DOHH2 (cell line): ENCODE data around the gene ADCY4.
"Not testable (repeated sequence)": the region's sequence is repeated elsewhere in the genome, so short reads cannot be mapped to it uniquely, and the experiment has no call there.

Source experiments
- H3F3A ChIP-seq: fragments of 200-600 bp; sonication (generic), shearing (Covaris generic); 2 replicates; pipeline ENCODE4 v1.6.0; 2016; ENCODE audit warnings: antibody characterized with exemption, mild to moderate bottlenecking; ENCODE audit not compliant: control insufficient read depth, insufficient read depth
- H3K27ac ChIP-seq: fragments of 200-600 bp; sonication (generic); 2 replicates; pipeline ENCODE4 v1.5.1; 2014; ENCODE audit warnings: low read depth, mild to moderate bottlenecking, low read length, moderate library complexity
- H3K27me3 ChIP-seq: fragments of 200-600 bp; sonication (generic); 2 replicates; pipeline ENCODE4 v1.6.1; 2014; ENCODE audit warnings: mild to moderate bottlenecking, low read length, mixed read lengths; ENCODE audit not compliant: control insufficient read depth
- H3K36me3 ChIP-seq: fragments of 200-600 bp; sonication (generic); 2 replicates; pipeline ENCODE4 v1.6.1; 2014; ENCODE audit warnings: mild to moderate bottlenecking, low read length, moderate library complexity, mixed read lengths; ENCODE audit not compliant: control insufficient read depth
- H3K4me1 ChIP-seq: fragments of 200-600 bp; sonication (generic); 2 replicates; pipeline ENCODE4 v1.6.1; 2014; ENCODE audit warnings: mild to moderate bottlenecking, low read length, mixed read lengths; ENCODE audit not compliant: control insufficient read depth
- H3K4me2 ChIP-seq: fragments of 200-600 bp; sonication (generic); 2 replicates; pipeline ENCODE4 v1.6.0; 2014; ENCODE audit warnings: mild to moderate bottlenecking, low read length, moderate library complexity
- H3K4me3 ChIP-seq: fragments of 200-600 bp; sonication (generic); 2 replicates; pipeline ENCODE4 v1.5.1; 2014; ENCODE audit warnings: mild to moderate bottlenecking, low read length, mixed read lengths
- H3K79me2 ChIP-seq: fragments of 200-600 bp; sonication (generic); 2 replicates; pipeline ENCODE4 v1.6.1; 2014; ENCODE audit warnings: mild to moderate bottlenecking, low read length, mixed read lengths; ENCODE audit not compliant: control insufficient read depth
- H3K9me2 ChIP-seq: fragments of 200-600 bp; sonication (generic); replicated peaks from 2 replicates; pipeline ENCODE4 v1.6.1; 2014; ENCODE audit warnings: mild to moderate bottlenecking, low read length, mixed read lengths; ENCODE audit not compliant: control insufficient read depth
- H3K9me3 ChIP-seq: fragments of 200-600 bp; sonication (generic); 2 replicates; pipeline ENCODE4 v1.6.1; 2014; ENCODE audit warnings: antibody characterized with exemption, low read length, mixed read lengths; ENCODE audit not compliant: control insufficient read depth, insufficient read depth
- H4K20me1 ChIP-seq: fragments of 200-600 bp; sonication (generic); 2 replicates; pipeline ENCODE4 v1.6.0; 2014; ENCODE audit warnings: low read depth, mild to moderate bottlenecking, antibody characterized with exemption, low read length, moderate library complexity; ENCODE audit not compliant: control insufficient read depth, insufficient read depth
- CTCF ChIP-seq: fragments of 200-600 bp; sonication (generic); IDR thresholded peaks from one replicate; pipeline ENCODE4 v1.5.1; 2014; ENCODE audit warnings: antibody characterized with exemption, mild to moderate bottlenecking, low read depth, low read length; ENCODE audit not compliant: poor library complexity, severe bottlenecking
- EZH2phosphoT487 ChIP-seq: fragments of 200-600 bp; sonication (generic); IDR thresholded peaks from 2 replicates; pipeline ENCODE4 v1.6.1; 2017; ENCODE audit warnings: borderline replicate concordance, mild to moderate bottlenecking, antibody characterized with exemption, low read length, moderate library complexity, mixed read lengths

ADCY4 gene

GRCh38 chr14:24327914-24328313 is 7.0 kb downstream of the ADCY4 start:
- not testable (repeated sequence) for H3K4me3 ChIP-seq, H3K27ac ChIP-seq, H3K27me3 ChIP-seq, H3K4me2 ChIP-seq, H3K36me3 ChIP-seq, H3K79me2 ChIP-seq, H3K9me3 ChIP-seq, H3K9me2 ChIP-seq, H4K20me1 ChIP-seq, H3F3A ChIP-seq
- peak; percentile 43 for TF ChIP-seq CTCF
- H3K4me1 ChIP-seq = peaks cover 21% of the 10 kb centered on the region

- no peak for TF ChIP-seq EZH2phosphoT487
- no peak for TF ChIP-seq CTCF
- Histone ChIP-seq H3K27me3 (peaks cover 4% of the 10 kb centered on the region), H3K27ac (no peak overlapping the region), H3K4me3 (no peak overlapping the region), H3K9me3 (no peaks in the 10 kb centered on the region), H3K9me2 (no peaks in the 10 kb centered on the region), H3K4me2 (0 out of 2 replicates have a peak overlapping the region, but pooled peaks have one; percentile 18), H3F3A (no peaks in the 10 kb centered on the region), H3K79me2 (no peaks in the 10 kb centered on the region), H4K20me1 (no peaks in the 10 kb centered on the region), H3K36me3 (no peaks in the 10 kb centered on the region), H3K4me1 (peaks cover 15% of the 10 kb centered on the region)
These were observed 7.6 kb downstream of the ADCY4 start for GRCh38 chr14:24327303-24327702.

GRCh38 chr14:24325963-24326362 is 8.9 kb downstream of the ADCY4 start:
- Histone ChIP-seq H3F3A (no peaks in the 10 kb centered on the region), H4K20me1 (no peaks in the 10 kb centered on the region), H3K9me2 (no peaks in the 10 kb centered on the region), H3K79me2 (no peaks in the 10 kb centered on the region), H3K4me3 (no peak overlapping the region), H3K4me2 (no peak overlapping the region), H3K9me3 (no peaks in the 10 kb centered on the region), H3K4me1 (peaks cover 6% of the 10 kb centered on the region), H3K27me3 (peaks cover 2% of the 10 kb centered on the region; the same call in 1 of the 2 replicates), H3K36me3 (no peaks in the 10 kb centered on the region), H3K27ac (no peak overlapping the region)
- TF ChIP-seq EZH2phosphoT487 (no peak), CTCF (no peak)
